ENCODE results near the gene KLHL2. TPM values are rescaled to one million over a fixed set of nuclear protein-coding genes. Genes with fewer than 3 reads are reported as not detected.

The KLHL2 gene
- total and polyA plus RNA-seq, 9 of the 15 experiments (the other 6 are each of a cell fraction or from before 2014, with no cell fraction given): 2.5 to 11.3 (median 6.1) TPM

DNA sequence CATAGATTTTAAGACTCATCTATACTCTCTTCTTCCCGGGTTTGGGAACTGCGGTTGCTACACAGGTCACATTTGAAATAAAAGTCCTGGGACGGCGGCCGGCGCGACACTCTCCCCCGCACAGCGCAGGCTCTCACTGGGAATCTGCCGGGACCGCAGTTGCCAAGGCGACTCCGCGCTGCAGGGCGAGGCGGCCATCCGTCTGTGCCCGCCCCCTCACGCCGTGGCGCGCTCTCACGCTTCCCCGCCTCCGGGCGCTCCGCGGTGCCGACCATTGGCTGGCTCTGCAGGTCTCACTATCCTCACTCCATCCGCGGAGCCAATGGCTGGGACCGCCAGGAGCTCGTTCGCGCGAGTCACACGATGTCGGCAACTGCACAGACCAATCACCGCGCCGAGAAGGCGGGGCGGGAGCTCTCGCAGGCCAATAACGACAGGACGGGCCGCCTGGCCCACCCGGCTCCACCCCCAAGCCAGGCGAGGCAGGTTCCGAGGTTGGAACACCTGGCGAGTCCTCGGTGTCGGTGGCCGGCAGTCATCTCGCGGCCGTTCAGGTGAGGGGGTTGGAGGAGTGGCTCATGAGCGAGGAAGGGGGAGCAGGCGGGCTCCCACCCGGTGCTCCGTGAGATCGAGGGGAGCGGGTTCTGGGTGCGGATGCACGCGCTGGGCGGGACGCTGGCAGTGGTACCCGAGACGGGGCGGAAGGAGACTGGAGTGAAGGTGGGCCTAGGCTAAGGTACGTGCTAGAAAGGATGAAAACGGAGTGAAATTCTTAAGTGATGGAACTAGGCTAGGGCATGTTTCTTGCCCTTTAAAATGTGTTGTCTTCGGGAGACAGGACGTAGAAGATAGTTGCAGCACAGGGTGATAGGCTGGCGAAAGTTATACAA, 120.1 kb downstream of the KLHL2 start, which contains the start of gene MSMO1 (continued):
- TF ChIP-seq, protein P1, sequence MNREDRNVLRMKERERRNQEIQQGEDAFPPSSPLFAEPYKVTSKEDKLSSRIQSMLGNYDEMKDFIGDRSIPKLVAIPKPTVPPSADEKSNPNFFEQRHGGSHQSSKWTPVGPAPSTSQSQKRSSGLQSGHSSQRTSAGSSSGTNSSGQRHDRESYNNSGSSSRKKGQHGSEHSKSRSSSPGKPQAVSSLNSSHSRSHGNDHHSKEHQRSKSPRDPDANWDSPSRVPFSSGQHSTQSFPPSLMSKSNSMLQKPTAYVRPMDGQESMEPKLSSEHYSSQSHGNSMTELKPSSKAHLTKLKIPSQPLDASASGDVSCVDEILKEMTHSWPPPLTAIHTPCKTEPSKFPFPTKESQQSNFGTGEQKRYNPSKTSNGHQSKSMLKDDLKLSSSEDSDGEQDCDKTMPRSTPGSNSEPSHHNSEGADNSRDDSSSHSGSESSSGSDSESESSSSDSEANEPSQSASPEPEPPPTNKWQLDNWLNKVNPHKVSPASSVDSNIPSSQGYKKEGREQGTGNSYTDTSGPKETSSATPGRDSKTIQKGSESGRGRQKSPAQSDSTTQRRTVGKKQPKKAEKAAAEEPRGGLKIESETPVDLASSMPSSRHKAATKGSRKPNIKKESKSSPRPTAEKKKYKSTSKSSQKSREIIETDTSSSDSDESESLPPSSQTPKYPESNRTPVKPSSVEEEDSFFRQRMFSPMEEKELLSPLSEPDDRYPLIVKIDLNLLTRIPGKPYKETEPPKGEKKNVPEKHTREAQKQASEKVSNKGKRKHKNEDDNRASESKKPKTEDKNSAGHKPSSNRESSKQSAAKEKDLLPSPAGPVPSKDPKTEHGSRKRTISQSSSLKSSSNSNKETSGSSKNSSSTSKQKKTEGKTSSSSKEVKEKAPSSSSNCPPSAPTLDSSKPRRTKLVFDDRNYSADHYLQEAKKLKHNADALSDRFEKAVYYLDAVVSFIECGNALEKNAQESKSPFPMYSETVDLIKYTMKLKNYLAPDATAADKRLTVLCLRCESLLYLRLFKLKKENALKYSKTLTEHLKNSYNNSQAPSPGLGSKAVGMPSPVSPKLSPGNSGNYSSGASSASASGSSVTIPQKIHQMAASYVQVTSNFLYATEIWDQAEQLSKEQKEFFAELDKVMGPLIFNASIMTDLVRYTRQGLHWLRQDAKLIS (CRISPR knock-in tag; IDR thresholded peaks at IDR 0.05): no peak
- TF ChIP-seq RAD21 (CRISPR knock-in tag; conservative IDR thresholded peaks at IDR 0.05 in 1 of 2, IDR thresholded peaks at IDR 0.05 in 1 of 2): no peak
- no peak for TF ChIP-seq KLF16 (IDR thresholded peaks at IDR 0.05)
- no peak for TF ChIP-seq ZHX1 (conservative IDR thresholded peaks at IDR 0.05; ENCODE audit: low read length)
- TF ChIP-seq STAT6 (CRISPR knock-in tag; IDR thresholded peaks at IDR 0.05): no peak
- no peak for TF ChIP-seq ELK3 (CRISPR knock-in tag; IDR thresholded peaks at IDR 0.05)
- TF ChIP-seq, protein P2, sequence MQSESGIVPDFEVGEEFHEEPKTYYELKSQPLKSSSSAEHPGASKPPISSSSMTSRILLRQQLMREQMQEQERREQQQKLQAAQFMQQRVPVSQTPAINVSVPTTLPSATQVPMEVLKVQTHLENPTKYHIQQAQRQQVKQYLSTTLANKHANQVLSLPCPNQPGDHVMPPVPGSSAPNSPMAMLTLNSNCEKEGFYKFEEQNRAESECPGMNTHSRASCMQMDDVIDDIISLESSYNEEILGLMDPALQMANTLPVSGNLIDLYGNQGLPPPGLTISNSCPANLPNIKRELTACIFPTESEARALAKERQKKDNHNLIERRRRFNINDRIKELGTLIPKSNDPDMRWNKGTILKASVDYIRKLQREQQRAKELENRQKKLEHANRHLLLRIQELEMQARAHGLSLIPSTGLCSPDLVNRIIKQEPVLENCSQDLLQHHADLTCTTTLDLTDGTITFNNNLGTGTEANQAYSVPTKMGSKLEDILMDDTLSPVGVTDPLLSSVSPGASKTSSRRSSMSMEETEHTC (IDR thresholded peaks at IDR 0.05): no peak
